Mesenchymal stem cell (in vitro differentiated cells and primary cell): Measurements from ENCODE around the gene DYNC1LI1.
A peak's percentile ranks its signal among the peaks of the same experiment; 100 is the strongest.

Experiments
- DNase-seq: peaks from one replicate; pipeline ENCODE4 v3.0.0-alpha.2; 2013
- H2AFZ ChIP-seq: one replicate; pipeline ENCODE4 v1.6.1; 2013; ENCODE audit warnings: low read depth, mild to moderate bottlenecking, control low read depth, inconsistent platforms, low read length, moderate library complexity
- H2AK5ac ChIP-seq: 2 replicates; pipeline ENCODE4 v1.6.1; 2013; ENCODE audit warnings: low read length, moderate library complexity, mild to moderate bottlenecking, inconsistent platforms; ENCODE audit not compliant: severe bottlenecking
- H2BK120ac ChIP-seq: one replicate; pipeline ENCODE4 v1.6.1; 2013; ENCODE audit warnings: low read depth, mild to moderate bottlenecking, inconsistent platforms, low read length, moderate library complexity
- H2BK12ac ChIP-seq, 2 experiments: one replicate each; pipeline ENCODE4 v1.6.1; 2013; ENCODE audit warnings: inconsistent platforms in 2 of 2, low read length in 2 of 2, mild to moderate bottlenecking in 2 of 2, moderate library complexity in 2 of 2, control low read depth in 1 of 2
- H2BK15ac ChIP-seq: one replicate; pipeline ENCODE4 v1.6.1; 2013; ENCODE audit warnings: mild to moderate bottlenecking, low read depth, inconsistent platforms; ENCODE audit not compliant: poor library complexity, severe bottlenecking
- H2BK5ac ChIP-seq: 2 replicates; pipeline ENCODE4 v1.6.1; 2013; ENCODE audit warnings: low read depth, mild to moderate bottlenecking, low read length, control low read depth, inconsistent platforms; ENCODE audit not compliant: poor library complexity, severe bottlenecking
- H3K14ac ChIP-seq, 2 experiments: one replicate each; pipeline ENCODE4 v1.6.1; 2013; ENCODE audit warnings: inconsistent platforms in 2 of 2, low read length in 2 of 2, control low read depth in 1 of 2, mild to moderate bottlenecking in 1 of 2, moderate library complexity in 1 of 2
- H3K18ac ChIP-seq, 2 experiments: one replicate each; pipeline ENCODE4 v1.6.1; 2013; ENCODE audit warnings: inconsistent platforms in 2 of 2, low read length in 2 of 2, control low read depth in 1 of 2, low read depth in 1 of 2, mild to moderate bottlenecking in 1 of 2
- H3K23ac ChIP-seq, 2 experiments: one replicate each; pipeline ENCODE4 v1.6.1; 2013; ENCODE audit warnings: inconsistent platforms in 2 of 2, low read length in 2 of 2, mild to moderate bottlenecking in 2 of 2, moderate library complexity in 2 of 2, control low read depth in 1 of 2
- H3K27ac ChIP-seq: 2 replicates; pipeline ENCODE4 v1.5.1; 2013; ENCODE audit warnings: mild to moderate bottlenecking, moderate library complexity, low read length, control low read depth, inconsistent platforms; ENCODE audit not compliant: poor library complexity, severe bottlenecking
- H3K27me3 ChIP-seq, 2 experiments: 2 replicates each; pipeline versions ENCODE4 v1.6.1 to v1.7.0; 2013; ENCODE audit warnings: low read length in 2 of 2, mild to moderate bottlenecking in 2 of 2, moderate library complexity in 2 of 2, control low read depth in 1 of 2, inconsistent platforms in 1 of 2; ENCODE audit not compliant: control insufficient read depth in 1 of 2, insufficient read depth in 1 of 2
- H3K36me3 ChIP-seq, 2 experiments: 2 replicates each; pipeline versions ENCODE4 v1.6.1 to v1.7.0; 2013; ENCODE audit warnings: low read length in 2 of 2, control low read depth in 1 of 2, inconsistent platforms in 1 of 2, low read depth in 1 of 2, mild to moderate bottlenecking in 1 of 2; ENCODE audit not compliant: insufficient read depth in 2 of 2, control insufficient read depth in 1 of 2
- H3K4ac ChIP-seq, 2 experiments: one replicate each; pipeline ENCODE4 v1.6.1; 2013; ENCODE audit warnings: inconsistent platforms in 2 of 2, low read length in 2 of 2, mild to moderate bottlenecking in 2 of 2, moderate library complexity in 2 of 2, control low read depth in 1 of 2, low read depth in 1 of 2
- H3K4me1 ChIP-seq: 2 replicates; pipeline ENCODE4 v1.6.1; 2013; ENCODE audit warnings: low read depth, low read length, control low read depth; ENCODE audit not compliant: control insufficient read depth, insufficient read depth
- H3K4me2 ChIP-seq: 2 replicates; pipeline ENCODE4 v1.6.1; 2013; ENCODE audit warnings: low read length, mild to moderate bottlenecking, inconsistent platforms; ENCODE audit not compliant: poor library complexity, severe bottlenecking
- H3K4me3 ChIP-seq, 2 experiments: 2 replicates each; pipeline versions ENCODE4 v1.5.1 to v1.7.0; 2013; ENCODE audit warnings: low read length in 2 of 2, mild to moderate bottlenecking in 2 of 2, control low read depth in 1 of 2, low read depth in 1 of 2; ENCODE audit not compliant: insufficient read depth in 1 of 2
- H3K79me1 ChIP-seq: replicated peaks from 2 replicates; pipeline ENCODE4 v1.6.1; 2013; ENCODE audit warnings: mild to moderate bottlenecking, control low read depth, low read length, inconsistent platforms; ENCODE audit not compliant: poor library complexity, severe bottlenecking
- H3K9ac ChIP-seq: 2 replicates; pipeline ENCODE4 v1.7.0; 2013; ENCODE audit warnings: mild to moderate bottlenecking, low read length, moderate library complexity
- H3K9me3 ChIP-seq: 2 replicates; pipeline ENCODE4 v1.7.0; 2013; ENCODE audit warnings: mild to moderate bottlenecking, low read length; ENCODE audit not compliant: control insufficient read depth
- H4K8ac ChIP-seq: one replicate; pipeline ENCODE4 v1.6.1; 2013; ENCODE audit warnings: inconsistent platforms, mild to moderate bottlenecking, low read length, moderate library complexity
- H4K91ac ChIP-seq: one replicate; pipeline ENCODE4 v1.6.1; 2013; ENCODE audit warnings: mild to moderate bottlenecking, low read length, inconsistent platforms
- WGBS: methylation state at CpG from one replicate; pipeline ENCODE4 v1.1.7; 2013; ENCODE audit warnings: mixed read lengths; 5-methylcytosine and 5-hydroxymethylcytosine counted together

Gene DYNC1LI1

DNA sequence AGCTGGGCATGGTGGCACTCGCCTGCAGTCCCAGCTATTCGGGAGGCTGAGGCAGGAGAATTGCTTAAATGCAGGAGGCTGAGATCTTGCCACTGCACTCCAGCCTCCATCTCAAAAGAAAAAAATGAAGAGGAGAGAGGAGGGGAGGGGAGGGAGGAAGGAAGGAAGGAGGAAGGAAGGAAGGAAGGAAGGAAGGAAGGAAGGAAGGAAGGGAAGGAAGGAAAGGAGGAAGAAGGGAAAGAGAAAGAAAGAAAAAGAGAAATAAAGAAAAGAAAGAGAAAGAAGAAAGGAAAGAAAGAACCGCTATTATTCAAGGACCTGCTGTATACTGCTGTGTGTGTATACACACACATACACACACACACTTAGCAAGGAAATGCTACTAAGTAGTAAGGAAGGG lies 35.6 kb upstream of the DYNC1LI1 start:
- Histone ChIP-seq H3K4ac (no peak overlapping the region), H3K27me3 (peaks cover 12 to 15% of the 10 kb centered on the region in 2 experiments), H3K27ac (no peak overlapping the region), H4K91ac (no peak overlapping the region), H3K9me3 (no peaks in the 10 kb centered on the region), H2AK5ac (no peak overlapping the region), H3K79me1 (no peaks in the 10 kb centered on the region), H3K18ac (no peak overlapping the region), H2BK12ac (no peak overlapping the region), H2BK120ac (no peak overlapping the region), H4K8ac (no peak overlapping the region), H2BK15ac (no peak overlapping the region), H3K14ac (no peak overlapping the region), H3K36me3 (no peaks in the 10 kb centered on the region), H3K4me3 (no peak overlapping the region), H3K4me1 (peaks cover under 1% of the 10 kb centered on the region), H3K4me2 (no peak overlapping the region), H3K9ac (no peak overlapping the region), H2BK5ac (no peak overlapping the region), H2AFZ (no peak overlapping the region), H3K23ac (no peak overlapping the region)
- 100% methylated on average over 2 of the region's 3 CpGs for WGBS
- no peak for DNase-seq

DNA sequence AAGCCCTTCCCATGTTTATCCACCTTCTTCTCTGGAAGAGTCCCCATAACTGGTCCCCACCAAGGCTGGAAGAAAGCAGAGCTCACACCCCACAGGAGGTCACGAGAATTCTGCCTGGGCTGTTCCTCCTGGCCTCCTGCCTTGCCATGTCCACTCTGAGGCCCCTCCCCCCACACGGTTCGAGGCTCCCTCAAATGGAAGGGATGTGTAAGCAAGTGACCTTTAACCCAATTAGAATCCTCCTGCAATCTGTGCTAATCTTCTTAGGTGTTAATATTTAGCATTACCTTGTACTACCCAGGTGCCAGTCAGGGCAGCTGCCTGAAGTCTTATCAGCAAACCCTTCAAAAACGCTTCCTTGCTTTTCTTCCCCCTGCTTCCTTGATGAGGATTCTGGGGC lies 32.4 kb upstream of the DYNC1LI1 start:
- Histone ChIP-seq H4K91ac (no peak overlapping the region), H2BK120ac (no peak overlapping the region), H3K4me3 (no peak overlapping the region), H3K9me3 (no peaks in the 10 kb centered on the region), H3K4ac (no peak overlapping the region), H3K4me1 (peaks cover 2% of the 10 kb centered on the region), H3K4me2 (no peak overlapping the region), H2BK12ac (no peak overlapping the region), H3K27ac (no peak overlapping the region), H4K8ac (no peak overlapping the region), H2BK5ac (no peak overlapping the region), H3K9ac (no peak overlapping the region), H2AK5ac (no peak overlapping the region), H2AFZ (no peak overlapping the region), H3K18ac (no peak overlapping the region), H3K36me3 (no peaks in the 10 kb centered on the region), H3K79me1 (no peaks in the 10 kb centered on the region), H3K27me3 (peaks cover 14 to 24% of the 10 kb centered on the region in 2 experiments), H3K14ac (no peak overlapping the region), H3K23ac (no peak overlapping the region), H2BK15ac (no peak overlapping the region)
- DNase-seq = no peak
- 20% methylated on average over 1 of the region's 4 CpGs for WGBS

DNA sequence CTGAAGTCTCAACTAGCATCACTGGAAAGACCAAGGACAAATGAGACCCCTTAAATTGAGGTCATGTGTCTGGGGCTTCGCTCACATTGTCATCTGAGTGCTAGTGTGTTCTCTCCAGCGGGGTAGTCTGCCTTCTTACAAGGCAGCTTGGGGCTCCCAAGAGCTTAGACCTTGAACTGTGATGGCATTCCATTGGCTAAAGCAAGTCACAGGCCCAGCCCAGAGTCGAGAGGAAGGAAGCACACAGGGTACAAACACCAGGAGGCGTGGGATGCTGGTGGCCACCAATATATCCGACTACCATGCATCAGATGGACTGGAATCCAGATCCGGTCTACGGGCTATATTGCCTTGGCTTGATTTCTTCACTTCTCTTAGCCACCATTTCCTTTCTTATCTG lies 31.5 kb upstream of the DYNC1LI1 start:
- no peak for DNase-seq
- peak overlapping the region in 1 of 2 experiments; percentile 60 for H3K23ac ChIP-seq
- no peak overlapping the region for H2BK5ac ChIP-seq
- WGBS = 96% methylated on average over 7 of the region's 7 CpGs
- no peak overlapping the region for H2BK15ac ChIP-seq
- H3K4me1 ChIP-seq = peaks cover 2% of the 10 kb centered on the region
- no peak overlapping the region for H2AFZ ChIP-seq
- no peak overlapping the region for H3K9ac ChIP-seq
- H3K27ac ChIP-seq = no peak overlapping the region
- H2AK5ac ChIP-seq = no peak overlapping the region
- no peak overlapping the region for H3K4me2 ChIP-seq
- no peak overlapping the region for H3K4ac ChIP-seq
- H3K27me3 ChIP-seq = peaks cover 14 to 24% of the 10 kb centered on the region in 2 experiments
- no peak overlapping the region for H3K18ac ChIP-seq
- no peak overlapping the region for H2BK12ac ChIP-seq
- no peaks in the 10 kb centered on the region for H3K9me3 ChIP-seq
- no peak overlapping the region for H2BK120ac ChIP-seq
- H3K79me1 ChIP-seq = no peaks in the 10 kb centered on the region
- peak overlapping the region in 1 of 2 experiments; percentile 65 for H3K14ac ChIP-seq
- H3K4me3 ChIP-seq = no peak overlapping the region
- no peaks in the 10 kb centered on the region for H3K36me3 ChIP-seq
- no peak overlapping the region for H4K8ac ChIP-seq
- H4K91ac ChIP-seq = no peak overlapping the region

DNA sequence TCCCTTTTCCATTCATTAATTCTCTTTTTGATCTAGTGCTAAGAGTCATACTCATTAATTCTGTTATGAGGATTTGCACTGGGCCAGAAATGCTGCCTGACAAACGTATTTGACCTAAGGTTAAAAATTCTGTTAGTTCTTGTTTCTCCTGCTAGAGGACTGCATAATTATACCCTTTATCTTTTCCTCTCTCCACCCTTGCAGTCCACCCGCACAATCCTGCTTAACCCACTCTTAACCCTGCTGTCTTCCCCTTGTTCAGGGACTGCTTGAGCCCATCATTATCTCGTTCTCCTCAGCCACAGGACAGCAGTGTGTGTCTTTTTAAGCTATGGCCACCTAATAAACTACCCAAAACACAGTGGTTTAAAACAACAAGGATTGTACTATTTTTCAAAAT lies 31.1 kb upstream of the DYNC1LI1 start:
- Histone ChIP-seq H3K9ac (no peak overlapping the region), H3K4me1 (peaks cover 2% of the 10 kb centered on the region), H3K27ac (no peak overlapping the region), H3K23ac (no peak overlapping the region), H3K18ac (no peak overlapping the region), H3K14ac (no peak overlapping the region), H3K9me3 (no peaks in the 10 kb centered on the region), H3K4me2 (no peak overlapping the region), H2BK5ac (no peak overlapping the region), H3K36me3 (no peaks in the 10 kb centered on the region), H2BK15ac (no peak overlapping the region), H2AFZ (no peak overlapping the region), H2BK120ac (no peak overlapping the region), H3K4me3 (no peak overlapping the region), H3K4ac (no peak overlapping the region), H2AK5ac (no peak overlapping the region), H3K27me3 (peaks cover 14 to 24% of the 10 kb centered on the region in 2 experiments), H4K8ac (no peak overlapping the region), H2BK12ac (no peak overlapping the region), H4K91ac (no peak overlapping the region), H3K79me1 (no peaks in the 10 kb centered on the region)
- 57% methylated on average over 3 of the region's 3 CpGs for WGBS
- DNase-seq = no peak
